ENCODE results near the gene CYLD. TPM values are rescaled to one million over a fixed set of nuclear protein-coding genes. Genes with fewer than 3 reads are reported as not detected.

CYLD gene
- total and polyA plus RNA-seq, 2 donors from 2014 or later: 8.9 to 48.0 TPM

GRCh38 chr16:50696575-50697420 lies 45.1 kb upstream of the CYLD start:
- TF ChIP-seq CTCF (IDR thresholded peaks at IDR 0.05; ENCODE audit: borderline replicate concordance, extremely low read depth, insufficient read depth): no peak
- DNase-seq (peak in 2 of 5 donors; percentile 54 to 94), FAIRE-seq (no peak)
- Histone ChIP-seq H3K9ac (ENCODE audit: low read length in 3 of 3) (no peak overlapping the region), H3K36me3 (ENCODE audit: control insufficient read depth in 2 of 3, insufficient read depth in 3 of 3, low read length in 3 of 3) (no peaks in the 10 kb centered on the region), H3K27ac (ENCODE audit: low read depth in 2 of 2, low read length in 2 of 2) (peak overlapping the region; percentile 13 to 47), H3K27me3 (ENCODE audit: control insufficient read depth, insufficient read depth, low read length) (no peaks in the 10 kb centered on the region), H3K9me3 (ENCODE audit: control insufficient read depth in 2 of 3, insufficient read depth in 1 of 3, low read length in 3 of 3) (no peaks in the 10 kb centered on the region), H3K4me3 (ENCODE audit: low read length in 3 of 3) (no peak overlapping the region), H3K4me1 (ENCODE audit: control insufficient read depth in 2 of 3, insufficient read depth in 2 of 3, low read depth in 1 of 3, low read length in 3 of 3) (peaks cover 0 to 8% (median 0%) of the 10 kb centered on the region in 3 donors)
- intact Hi-C loops (cut with DNase I): no loop called here

- DNase-seq (no peak), FAIRE-seq (no peak)
- Histone ChIP-seq H3K9me3 (ENCODE audit: control insufficient read depth in 2 of 3, insufficient read depth in 1 of 3, low read length in 3 of 3) (no peaks in the 10 kb centered on the region), H3K9ac (ENCODE audit: low read length in 3 of 3) (peak overlapping the region in 1 of 3 donors; percentile 37), H3K36me3 (ENCODE audit: control insufficient read depth in 2 of 3, insufficient read depth in 3 of 3, low read length in 3 of 3) (no peaks in the 10 kb centered on the region), H3K4me1 (ENCODE audit: control insufficient read depth in 2 of 3, insufficient read depth in 2 of 3, low read depth in 1 of 3, low read length in 3 of 3) (peaks cover 0 to 8% (median 0%) of the 10 kb centered on the region in 3 donors), H3K27me3 (ENCODE audit: control insufficient read depth, insufficient read depth, low read length) (no peaks in the 10 kb centered on the region), H3K27ac (ENCODE audit: low read depth in 2 of 2, low read length in 2 of 2) (peak overlapping the region in 1 of 2 donors; percentile 47), H3K4me3 (ENCODE audit: low read length in 3 of 3) (peak overlapping the region in 1 of 3 donors; percentile 55)
- no peak for TF ChIP-seq CTCF (IDR thresholded peaks at IDR 0.05; ENCODE audit: borderline replicate concordance, extremely low read depth, insufficient read depth)
- intact Hi-C loops (cut with DNase I): no loop called here
Observed at GRCh38 chr16:50697421-50697715, 44.5 kb upstream of the CYLD start.

GRCh38 chr16:50697881-50698767 lies 43.8 kb upstream of the CYLD start:
- FAIRE-seq: no peak
- Histone ChIP-seq H3K27me3 (ENCODE audit: control insufficient read depth, insufficient read depth, low read length) (no peaks in the 10 kb centered on the region), H3K36me3 (ENCODE audit: control insufficient read depth in 2 of 3, insufficient read depth in 3 of 3, low read length in 3 of 3) (no peaks in the 10 kb centered on the region), H3K4me3 (ENCODE audit: low read length in 3 of 3) (peak overlapping the region in 2 of 3 donors; percentile 51 to 55), H3K9ac (ENCODE audit: low read length in 3 of 3) (peak overlapping the region in 2 of 3 donors; percentile 0 to 37), H3K4me1 (ENCODE audit: control insufficient read depth in 2 of 3, insufficient read depth in 2 of 3, low read depth in 1 of 3, low read length in 3 of 3) (peaks cover 0 to 6% (median 0%) of the 10 kb centered on the region in 3 donors), H3K27ac (ENCODE audit: low read depth in 2 of 2, low read length in 2 of 2) (peak overlapping the region in 1 of 2 donors; percentile 47), H3K9me3 (ENCODE audit: control insufficient read depth in 2 of 3, insufficient read depth in 1 of 3, low read length in 3 of 3) (no peaks in the 10 kb centered on the region)
- intact Hi-C loops (cut with DNase I): no loop called here
- DNase-seq: peak in 1 of 5 donors; percentile 63
- no peak for TF ChIP-seq CTCF (IDR thresholded peaks at IDR 0.05; ENCODE audit: borderline replicate concordance, extremely low read depth, insufficient read depth)
